AG09309 (cell line): ENCODE measurements around the gene ROPN1L.

ENCODE experiments used
- DNase-seq: peaks from one replicate; pipeline ENCODE4 v3.0.0-alpha.2; 2010; ENCODE audit warnings: low read depth
- H3K4me3 ChIP-seq: 2 replicates; pipeline ENCODE4 v1.5.1; 2011; ENCODE audit warnings: mild to moderate bottlenecking, low read depth, low read length, moderate library complexity; ENCODE audit not compliant: control insufficient read depth
- TF ChIP-seq, protein P1 (sequence below): IDR thresholded peaks from 2 replicates; pipeline ENCODE4 v1.5.1; 2011; ENCODE audit warnings: mild to moderate bottlenecking, low read depth, low read length, inconsistent platforms; ENCODE audit not compliant: insufficient read depth, control insufficient read depth; ENCODE audit errors: missing control alignments

The ROPN1L gene

DNA sequence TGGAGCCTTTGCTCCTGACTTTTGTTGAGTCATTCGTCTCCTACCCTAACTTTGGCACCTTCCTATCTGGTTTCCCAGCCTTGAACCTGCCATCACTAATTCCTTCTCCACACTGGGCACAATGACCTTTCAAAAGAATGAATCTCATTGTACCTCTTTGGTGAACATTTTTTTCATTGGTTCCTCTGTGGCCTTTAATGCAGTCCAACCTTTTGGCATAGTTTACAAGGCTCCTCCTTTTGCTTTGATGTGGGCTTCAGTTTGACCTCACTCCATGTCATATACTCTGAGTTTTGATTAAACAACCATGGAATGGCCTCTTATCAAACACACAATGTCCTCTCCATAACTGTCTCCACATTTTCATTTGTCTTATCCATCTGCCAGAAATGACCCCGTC is 14.5 kb upstream of the ROPN1L start:
- no peak for DNase-seq
- TF ChIP-seq, protein P1, sequence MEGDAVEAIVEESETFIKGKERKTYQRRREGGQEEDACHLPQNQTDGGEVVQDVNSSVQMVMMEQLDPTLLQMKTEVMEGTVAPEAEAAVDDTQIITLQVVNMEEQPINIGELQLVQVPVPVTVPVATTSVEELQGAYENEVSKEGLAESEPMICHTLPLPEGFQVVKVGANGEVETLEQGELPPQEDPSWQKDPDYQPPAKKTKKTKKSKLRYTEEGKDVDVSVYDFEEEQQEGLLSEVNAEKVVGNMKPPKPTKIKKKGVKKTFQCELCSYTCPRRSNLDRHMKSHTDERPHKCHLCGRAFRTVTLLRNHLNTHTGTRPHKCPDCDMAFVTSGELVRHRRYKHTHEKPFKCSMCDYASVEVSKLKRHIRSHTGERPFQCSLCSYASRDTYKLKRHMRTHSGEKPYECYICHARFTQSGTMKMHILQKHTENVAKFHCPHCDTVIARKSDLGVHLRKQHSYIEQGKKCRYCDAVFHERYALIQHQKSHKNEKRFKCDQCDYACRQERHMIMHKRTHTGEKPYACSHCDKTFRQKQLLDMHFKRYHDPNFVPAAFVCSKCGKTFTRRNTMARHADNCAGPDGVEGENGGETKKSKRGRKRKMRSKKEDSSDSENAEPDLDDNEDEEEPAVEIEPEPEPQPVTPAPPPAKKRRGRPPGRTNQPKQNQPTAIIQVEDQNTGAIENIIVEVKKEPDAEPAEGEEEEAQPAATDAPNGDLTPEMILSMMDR, result no peak

DNA sequence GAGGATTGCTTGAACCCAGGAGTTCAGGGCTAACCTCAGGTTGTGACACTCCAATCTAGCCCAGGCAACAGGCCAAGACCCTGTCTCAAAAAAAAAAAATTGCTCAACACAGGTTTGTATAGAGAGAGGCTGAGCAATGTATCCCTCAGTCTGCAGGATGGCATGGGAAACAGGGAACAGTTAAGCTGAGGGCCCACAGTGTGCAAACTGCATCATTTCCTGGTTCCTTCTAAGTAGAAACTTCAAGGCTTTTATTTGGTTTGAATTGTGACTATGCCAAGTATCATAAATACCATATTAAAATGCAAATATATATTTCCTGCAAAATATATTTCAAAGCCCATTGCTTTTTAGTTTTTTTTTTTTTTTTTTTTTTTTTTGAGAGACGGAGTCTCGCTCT is 13.7 kb upstream of the ROPN1L start:
- TF ChIP-seq, protein P1, result no peak
- no peak for DNase-seq
- H3K4me3 ChIP-seq, result no peak overlapping the region

More for the DNA sequence above, 14.5 kb upstream of the ROPN1L start:
- no peak overlapping the region for H3K4me3 ChIP-seq

DNA sequence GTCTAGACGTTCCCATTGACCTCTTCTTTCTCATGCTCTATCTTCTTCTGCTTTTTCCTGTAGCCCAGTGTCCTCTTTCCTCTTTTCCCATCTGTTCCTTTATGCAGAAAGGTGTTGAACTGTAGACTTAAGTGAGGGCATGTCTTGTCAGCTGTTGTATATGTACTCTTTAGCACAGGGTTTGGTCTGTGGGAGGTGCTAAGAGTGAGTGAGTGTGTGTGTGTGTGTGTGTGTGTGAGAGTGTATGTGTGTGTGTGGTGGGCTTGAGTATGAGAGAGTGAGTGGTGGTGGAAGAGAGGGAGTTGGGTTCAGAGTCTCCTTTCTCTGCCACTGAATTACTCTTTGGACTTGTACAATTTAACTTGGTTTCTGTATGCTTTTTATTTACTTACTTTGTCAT is 10.3 kb upstream of the ROPN1L start:
- no peak for DNase-seq
- H3K4me3 ChIP-seq, result no peak overlapping the region
- TF ChIP-seq, protein P1, result no peak

DNA sequence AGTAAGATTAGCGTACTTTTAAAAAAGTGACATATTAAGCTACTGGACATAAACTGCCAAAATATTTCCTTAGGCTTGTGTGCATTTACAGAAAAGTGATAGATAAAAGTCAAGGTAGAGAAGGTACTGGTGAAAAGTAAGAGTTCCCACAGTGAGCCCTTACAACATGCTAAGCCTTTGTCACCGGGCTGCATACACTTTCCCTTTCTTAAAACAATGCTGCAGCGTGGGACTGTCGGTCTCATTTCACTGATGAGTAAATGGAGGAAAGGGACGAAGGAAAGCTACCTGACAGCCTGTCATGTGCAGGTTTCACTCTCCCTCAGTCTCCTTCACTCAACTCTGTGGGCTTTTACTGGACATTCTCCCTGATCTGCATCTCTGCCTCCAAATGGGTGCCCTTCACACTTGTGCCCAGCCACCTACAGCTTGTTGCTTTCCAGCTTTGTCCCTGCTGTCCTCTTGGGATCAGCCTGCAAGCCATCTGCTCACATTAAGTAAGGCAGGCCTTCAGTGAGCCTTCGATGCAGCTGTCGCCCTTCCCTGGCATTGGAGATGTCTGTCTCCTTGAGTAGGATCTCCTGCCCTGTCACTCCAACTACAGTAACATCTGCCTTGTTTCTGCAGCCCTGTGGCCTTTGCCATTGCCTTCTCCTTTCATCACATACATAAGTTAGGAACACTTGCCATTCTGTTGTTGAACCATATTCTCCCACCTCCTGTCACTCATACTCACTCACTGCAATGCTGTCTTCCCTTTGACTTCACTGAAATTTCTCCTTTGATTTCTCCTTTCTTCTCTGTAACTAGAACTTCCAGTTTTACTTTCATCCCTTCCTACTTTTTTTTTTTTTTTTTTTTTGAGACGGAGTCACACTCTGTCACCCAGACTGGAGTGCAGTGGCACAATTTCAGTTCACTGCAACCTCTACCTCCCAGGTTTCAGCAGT is 9.3 kb upstream of the ROPN1L start:
- no peak for DNase-seq
- H3K4me3 ChIP-seq, result no peak overlapping the region
- TF ChIP-seq, protein P1, result no peak

DNA sequence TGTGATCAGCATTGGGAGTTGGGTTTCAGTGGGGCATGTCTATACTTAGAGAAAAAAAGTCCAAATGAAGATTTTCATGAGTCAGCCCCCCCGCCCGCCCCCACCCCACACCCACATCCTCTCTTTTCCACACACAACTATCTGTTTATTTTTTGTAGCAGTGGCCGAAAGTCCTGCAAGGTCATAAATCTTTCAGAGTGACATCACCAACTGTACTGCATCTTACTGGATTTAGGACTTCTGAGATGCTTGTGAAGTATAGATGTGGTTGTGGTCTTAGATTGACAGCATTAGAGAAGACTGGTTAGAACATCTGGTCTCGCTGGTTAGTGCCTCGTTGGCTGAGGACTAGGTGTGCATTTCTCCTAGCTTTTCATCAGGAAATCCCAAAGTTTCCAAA is 7.3 kb upstream of the ROPN1L start:
- TF ChIP-seq, protein P1, result no peak
- H3K4me3 ChIP-seq, result no peak overlapping the region

DNA sequence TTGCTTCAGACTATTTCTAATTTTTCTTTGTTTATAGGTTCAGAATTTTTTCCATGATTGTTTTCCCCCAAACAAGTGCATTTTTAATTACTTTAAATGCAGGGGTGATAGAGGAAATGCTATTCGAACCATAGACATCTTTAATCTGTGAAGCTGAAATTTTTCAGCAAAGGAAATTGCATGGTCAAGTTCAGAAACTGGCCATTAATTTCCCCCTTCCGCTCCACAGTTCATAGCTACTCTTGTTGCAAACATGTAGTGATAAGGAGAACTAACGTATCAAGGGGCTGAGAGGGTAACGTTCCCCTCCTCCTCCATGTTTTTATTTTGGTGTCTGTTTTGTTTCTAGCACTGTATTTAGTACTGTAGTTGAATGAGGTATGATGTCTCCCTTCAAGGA is 3.4 kb upstream of the ROPN1L start:
- DNase-seq, result no peak

More for the DNA sequence above, 7.3 kb upstream of the ROPN1L start:
- no peak for DNase-seq

More for the DNA sequence above, 3.4 kb upstream of the ROPN1L start:
- H3K4me3 ChIP-seq, result no peak overlapping the region
- TF ChIP-seq, protein P1, result no peak
